Posterior vena cava (tissue), 2 donors: ENCODE measurements around the gene COPS3. TPM values are rescaled to one million over a fixed set of nuclear protein-coding genes. Genes with fewer than 3 reads are reported as not detected.
"Not testable (repeated sequence)": the region's sequence is repeated elsewhere in the genome, so short reads cannot be mapped to it uniquely, and the experiment has no call there.

Source experiments
- DNase-seq: peaks from one replicate; pipeline ENCODE4 v3.0.0-alpha.2; 2020; ENCODE audit warnings: low spot score
- intact Hi-C, 2 donors: fragments of 100-400 bp; cut with DNase I; formaldehyde crosslinking; loops; one replicate each; pipeline versions ENCODE4 v1.14.1 to v1.14.2; 2022 to 2023
- total RNA-seq, 2 donors: library from RNA; stranded (reverse); fragmentation: NEBNext Ultra II Directional; extraction: Animal tissue kit (Norgen Biotek cat#: 25700); gene quantifications; one replicate each; pipeline ENCODE4 v1.2.1, GENCODE V29; 2021
- donor health status: DM: yes; HTN: yes; CAD: no.
- donor health status: DM: yes; HTN: yes; CAD: no.

COPS3 gene
- total RNA-seq, 2 donors from 2014 or later, result 45.3 to 54.6 TPM

GRCh38 chr17:17303847-17304490 lies 22.9 kb upstream of the COPS3 start:
- intact Hi-C loops, result no loop called here
- DNase-seq, result peak; percentile 20

- intact Hi-C loops, result no loop called here
- DNase-seq, result peak; percentile 92
Observed at GRCh38 chr17:17303010-17303846, 22.2 kb upstream of the COPS3 start, which contains the start of gene NT5M. Gene NT5M, plus strand, starts transcription at chr17:17303373. Its CDS starts 178 bp downstream, at chr17:17303551.

- DNase-seq, result peak; percentile 69
- intact Hi-C loops, result not testable (repeated sequence)
Observed at GRCh38 chr17:17301659-17302058, 20.6 kb upstream of the COPS3 start.

- intact Hi-C loops, result no loop called here
- peak; percentile 84 for DNase-seq
Observed at GRCh38 chr17:17300624-17301568, 19.9 kb upstream of the COPS3 start.

- no peak for DNase-seq
- intact Hi-C loops, result no loop called here
Observed at GRCh38 chr17:17298108-17298507, 17.1 kb upstream of the COPS3 start.

DNA sequence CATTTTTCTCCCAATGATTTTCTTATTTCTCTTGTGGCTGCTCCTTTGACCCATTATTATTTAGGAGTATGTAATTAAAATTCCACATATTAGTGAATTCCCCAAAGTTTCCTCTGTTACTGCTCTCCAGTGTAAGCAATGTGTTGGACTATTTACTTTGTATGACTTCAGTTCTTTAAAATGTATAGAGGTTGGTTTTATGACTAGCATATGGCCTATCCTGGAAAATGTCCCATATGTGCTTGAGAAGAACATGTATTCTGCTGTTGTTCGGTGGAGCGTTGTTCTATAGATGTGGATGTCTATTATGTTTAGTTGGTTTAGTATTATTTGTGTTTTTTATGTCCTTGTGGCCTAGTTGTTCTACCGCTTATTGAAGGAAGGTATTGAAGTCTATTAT lies 16.2 kb upstream of the COPS3 start:
- no peak for DNase-seq

DNA sequence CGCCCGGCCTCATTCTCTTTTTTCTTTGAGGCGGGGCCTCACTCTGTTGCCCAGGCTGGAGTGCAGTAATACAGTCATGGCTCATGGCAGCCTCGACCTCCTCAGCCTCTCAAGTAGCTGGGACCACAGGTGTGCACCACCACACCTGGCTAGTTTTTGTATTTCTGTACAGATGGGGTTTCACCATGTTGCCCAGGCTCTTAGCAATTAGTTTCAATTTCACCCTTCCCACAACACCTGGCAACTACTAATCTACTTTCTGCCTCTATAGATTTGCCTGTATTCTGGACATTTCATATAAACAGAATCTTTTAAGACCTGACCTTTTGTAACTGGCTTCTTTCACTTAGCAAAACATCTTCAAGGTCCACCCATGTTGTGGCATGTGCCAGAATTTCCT lies 14.1 kb upstream of the COPS3 start:
- DNase-seq, result no peak
- intact Hi-C loops, result no loop called here

More for the DNA sequence above, 16.2 kb upstream of the COPS3 start:
- intact Hi-C loops, result no loop called here

DNA sequence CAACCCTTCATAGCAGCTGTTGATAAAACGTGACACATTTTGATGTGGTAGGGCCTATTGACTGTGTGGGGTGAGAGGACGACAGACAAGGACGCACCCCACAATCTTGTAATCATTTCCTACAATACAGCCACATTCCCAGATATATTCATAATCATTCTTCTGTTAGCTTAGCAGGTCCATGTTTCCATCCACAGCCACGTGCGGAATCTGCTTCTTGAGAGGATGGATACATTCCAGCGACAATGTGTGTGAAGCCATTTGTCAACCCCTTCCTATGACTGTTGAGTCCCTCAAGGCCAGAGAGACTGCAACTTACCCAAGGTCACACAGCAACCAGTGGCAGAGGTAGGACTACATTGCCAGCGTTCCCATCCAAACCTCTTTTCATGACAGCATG lies 8.7 kb upstream of the COPS3 start:
- no peak for DNase-seq
- intact Hi-C loops, result no loop called here

DNA sequence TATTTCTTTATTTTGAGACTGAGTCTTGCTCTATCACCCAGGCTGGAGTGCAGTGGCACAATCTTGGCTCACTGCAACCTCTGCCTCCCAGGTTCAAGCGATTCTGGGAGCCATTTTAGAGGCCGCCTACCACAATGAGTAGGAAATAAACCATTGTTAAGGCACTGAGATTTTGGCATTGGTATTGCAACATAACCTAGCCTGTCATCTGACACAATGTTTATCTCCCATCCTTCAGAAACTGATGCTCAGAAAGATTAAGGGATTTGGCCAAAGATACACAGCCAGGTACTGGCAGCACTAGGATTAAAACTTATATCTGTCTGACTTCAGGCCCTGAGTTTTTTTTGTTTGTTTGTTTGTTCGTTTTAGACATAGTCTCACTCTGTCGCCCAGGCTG lies 8.0 kb upstream of the COPS3 start:
- intact Hi-C loops, result no loop called here

DNA sequence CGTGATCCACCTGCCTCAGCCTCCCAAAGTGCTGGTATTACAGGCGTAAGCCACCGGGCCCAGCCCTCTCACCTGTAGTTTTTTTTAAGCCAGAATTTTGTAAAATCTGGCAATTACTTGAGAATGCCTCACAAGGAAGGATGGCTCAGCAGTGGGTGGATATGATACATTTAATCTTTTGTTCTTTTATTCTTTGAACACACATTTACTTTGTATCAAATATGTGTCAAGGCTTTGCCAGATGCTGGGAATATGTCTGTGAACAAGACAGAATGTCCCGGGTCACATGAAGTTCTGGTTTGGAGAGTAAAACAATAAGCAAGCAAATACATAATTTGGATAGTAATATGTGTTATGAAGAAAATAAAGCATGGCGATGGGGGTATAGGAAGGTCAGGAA lies 4.9 kb upstream of the COPS3 start:
- intact Hi-C loops, result no loop called here
- DNase-seq, result no peak

More for the DNA sequence above, 8.0 kb upstream of the COPS3 start:
- DNase-seq, result no peak

- no peak for DNase-seq
- intact Hi-C loops, result no loop called here
Observed at GRCh38 chr17:17279316-17279715, 1.7 kb downstream of the COPS3 start.

GRCh38 chr17:17277431-17277830 lies 3.6 kb downstream of the COPS3 start:
- intact Hi-C loops, DNase-seq: not testable (repeated sequence)

DNA sequence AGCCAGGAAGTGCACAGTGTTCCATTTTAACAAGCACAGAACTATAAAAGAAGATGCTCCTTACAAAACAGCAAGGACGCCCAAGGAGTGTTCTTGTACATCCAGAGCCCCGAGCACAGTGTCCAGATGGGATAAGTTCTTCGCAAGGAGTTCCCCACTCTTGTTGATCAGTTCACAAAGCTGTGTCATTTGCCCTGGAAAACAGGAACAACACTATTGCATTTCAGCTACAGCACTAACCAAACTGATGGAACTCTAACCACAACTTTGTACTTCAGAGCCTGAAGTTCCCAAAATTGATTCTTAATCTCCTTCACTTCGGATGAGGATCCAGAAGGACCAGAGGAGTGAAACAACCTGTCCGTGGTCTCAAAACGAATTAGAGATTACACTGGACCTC lies 5.1 kb downstream of the COPS3 start:
- DNase-seq, result no peak
- intact Hi-C loops, result no loop called here

DNA sequence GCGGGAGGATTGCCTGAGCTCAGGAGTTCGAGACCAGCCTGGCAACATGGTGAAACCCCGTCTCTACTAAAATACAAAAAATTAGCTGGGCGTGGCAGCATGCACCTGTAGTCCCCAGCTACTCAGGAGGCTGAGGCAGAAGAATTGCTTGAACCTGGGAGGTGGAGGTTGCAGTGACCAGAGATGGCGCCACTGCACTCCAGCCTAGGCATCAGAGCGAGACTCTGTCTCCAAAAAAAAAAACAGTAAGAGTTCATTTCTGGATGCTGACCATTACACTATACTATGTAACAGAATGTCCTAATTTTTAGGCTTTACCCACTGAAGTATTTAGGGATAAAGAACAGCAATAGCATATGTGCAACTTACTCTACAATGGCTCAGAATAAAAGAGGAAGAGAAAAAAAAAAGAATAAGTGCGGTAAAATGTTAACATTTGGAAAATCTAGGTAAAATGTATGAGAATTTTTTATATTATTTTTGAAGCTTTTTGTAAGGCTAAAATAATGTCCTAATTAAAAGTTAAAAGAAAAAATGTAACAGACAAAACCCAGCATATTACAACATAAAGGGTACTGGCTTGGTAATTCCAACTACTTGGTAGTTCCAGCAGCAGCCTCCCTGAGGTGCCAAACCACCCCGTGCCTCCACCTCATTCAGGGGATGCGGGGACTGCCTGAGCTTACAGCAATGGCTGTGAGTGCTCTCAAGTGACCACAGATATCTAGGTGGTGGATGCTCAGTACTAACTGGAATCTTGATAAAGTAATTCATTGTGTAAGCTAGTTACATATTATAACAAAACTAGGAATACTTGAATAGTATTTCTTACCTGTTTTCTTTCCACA lies 10.9 kb downstream of the COPS3 start:
- peak; percentile 47 for DNase-seq
- intact Hi-C loops, result no loop called here

DNA sequence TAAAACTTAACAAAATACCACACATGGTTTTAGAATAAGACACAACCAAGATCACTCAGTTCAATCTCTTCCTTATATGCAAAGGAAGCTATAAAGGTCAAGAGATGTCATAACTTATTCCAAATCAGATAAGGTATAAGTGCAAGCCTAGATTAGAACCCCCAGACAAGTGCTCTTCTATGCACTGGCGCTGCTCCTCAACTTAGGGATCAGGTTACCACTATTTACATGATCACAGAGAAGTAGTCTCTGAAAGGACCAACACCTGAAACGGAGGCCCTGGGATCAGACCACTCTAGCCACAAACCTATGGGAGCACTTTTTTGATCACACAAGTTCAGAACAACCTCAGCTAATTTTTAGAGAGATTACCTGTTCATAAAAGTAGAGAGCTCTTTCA lies 16.6 kb downstream of the COPS3 start:
- no peak for DNase-seq
- intact Hi-C loops, result no loop called here

DNA sequence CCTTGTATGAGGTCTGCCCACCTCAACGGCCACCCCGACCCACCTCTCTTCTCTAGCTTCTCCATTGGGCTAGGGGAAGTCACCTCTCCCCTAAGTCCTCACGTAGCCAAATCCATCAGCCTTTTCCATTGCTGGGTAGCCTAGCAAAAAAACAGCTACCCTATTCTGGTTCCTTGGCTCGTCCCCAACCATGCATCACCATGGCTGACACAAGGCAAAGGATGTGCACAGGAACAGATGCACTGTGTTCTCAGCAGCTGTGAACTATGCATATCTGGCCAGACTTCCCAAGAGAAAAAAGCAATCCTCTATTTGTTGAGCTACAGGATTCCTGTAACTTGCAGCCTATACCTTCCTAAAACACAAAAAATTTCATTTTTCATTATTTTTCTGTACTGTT lies 22.0 kb downstream of the COPS3 start:
- no peak for DNase-seq
- intact Hi-C loops, result no loop called here

DNA sequence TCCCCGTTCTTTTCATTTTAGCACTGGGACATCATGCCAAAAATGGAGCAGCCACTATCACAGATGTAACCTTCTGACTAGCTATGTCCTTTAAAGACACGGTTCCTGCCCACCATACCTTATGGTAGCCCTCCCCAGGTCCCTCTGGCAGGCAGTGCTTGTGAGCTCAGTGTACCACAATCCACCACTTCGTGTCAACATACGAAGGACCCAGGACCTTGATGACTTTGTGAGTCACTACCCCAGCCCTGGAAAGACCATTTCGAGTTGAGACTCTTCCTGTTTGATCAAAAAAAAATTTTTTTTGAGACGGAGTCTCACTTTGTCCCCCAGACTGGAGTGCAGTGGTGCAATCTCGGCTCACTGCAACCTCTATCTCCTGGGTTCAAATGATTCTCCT lies 23.0 kb downstream of the COPS3 start:
- no peak for DNase-seq
- intact Hi-C loops, result no loop called here

- intact Hi-C loops, result no loop called here
- DNase-seq, result no peak
Observed at GRCh38 chr17:17256316-17256715, 24.7 kb downstream of the COPS3 start.

GRCh38 chr17:17255689-17256088 lies 25.4 kb downstream of the COPS3 start:
- DNase-seq, result peak; percentile 41
- intact Hi-C loops, result not testable (repeated sequence)
